H1 (cell line): ENCODE data around the gene MCC. TPM values are rescaled to one million over a fixed set of nuclear protein-coding genes. Genes with fewer than 3 reads are reported as not detected.

Experiments used
- CTCF ChIA-PET: fragments of 300-600 bp; sonication (Branson Sonifier 250); formaldehyde crosslinking; loops from one replicate; lab custom pipeline; 2021; ENCODE audit not compliant: partially characterized antibody; lab: Charles Lee
- POLR2A ChIA-PET: fragments of 300-600 bp; sonication (Branson Sonifier 250); formaldehyde crosslinking; loops from one replicate; lab custom pipeline; 2021; ENCODE audit warnings: inconsistent platforms; ENCODE audit not compliant: partially characterized antibody; lab: Charles Lee
- DNase-seq, 2 experiments: peaks; one replicate each; pipeline versions ENCODE4 v3.0.0 to v3.0.0-alpha.2; 2010 to 2022; ENCODE audit warnings: low spot score in 2 of 2, low read depth in 1 of 2, mixed read lengths in 1 of 2
- FAIRE-seq: peaks from 2 replicates; lab custom pipeline; 2011; peaks lifted over from hg19 to GRCh38; lab: Jason Lieb, UNC
- H2AFZ ChIP-seq: 2 replicates; pipeline ENCODE4 v1.8.1; 2012; ENCODE audit warnings: low read length, inconsistent platforms
- H2AK5ac ChIP-seq: 2 replicates; pipeline ENCODE4 v1.6.1; 2013; ENCODE audit warnings: low read depth, low read length
- H2BK120ac ChIP-seq: replicated peaks from 2 replicates; pipeline ENCODE3; 2013; ENCODE audit warnings: low read depth, low read length, inconsistent platforms
- H2BK12ac ChIP-seq: 2 replicates; pipeline ENCODE4 v1.6.1; 2013; ENCODE audit warnings: low read depth, low read length
- H2BK15ac ChIP-seq: 2 replicates; pipeline ENCODE4 v1.6.1; 2013; ENCODE audit warnings: low read length
- H2BK20ac ChIP-seq: 2 replicates; pipeline ENCODE4 v1.6.1; 2013; ENCODE audit warnings: low read length
- H2BK5ac ChIP-seq: 2 replicates; pipeline ENCODE4 v1.6.1; 2013; ENCODE audit warnings: low read depth, low read length
- H3K14ac ChIP-seq: 2 replicates; pipeline ENCODE4 v1.6.1; 2013; ENCODE audit warnings: inconsistent platforms; ENCODE audit not compliant: insufficient read length
- H3K18ac ChIP-seq: 2 replicates; pipeline ENCODE4 v1.6.1; 2013; ENCODE audit warnings: low read length; ENCODE audit errors: extremely low read depth
- H3K23ac ChIP-seq: 2 replicates; pipeline ENCODE4 v1.6.1; 2013; ENCODE audit warnings: inconsistent platforms; ENCODE audit not compliant: insufficient read length
- H3K23me2 ChIP-seq: 2 replicates; pipeline ENCODE4 v1.6.1; 2013; ENCODE audit warnings: low read depth, low read length
- H3K27ac ChIP-seq: 2 replicates; pipeline ENCODE4 v1.6.1; 2011; ENCODE audit warnings: low read depth, low read length, inconsistent platforms
- H3K27me3 ChIP-seq, 4 experiments: replicated peaks in 1 of 4; 1 replicate in 1 of 4; 2 replicates in 3 of 4; pipeline versions ENCODE4 v1.6.1 to v1.8.1; 2011 to 2013; ENCODE audit warnings: low read length in 3 of 4, mild to moderate bottlenecking in 3 of 4, inconsistent platforms in 2 of 4, mixed read lengths in 2 of 4, moderate library complexity in 1 of 4; ENCODE audit not compliant: control insufficient read depth in 3 of 4, insufficient read depth in 3 of 4; ENCODE audit errors: extremely low read depth in 1 of 4
- H3K36me3 ChIP-seq, 4 experiments: 2 replicates each; pipeline versions ENCODE4 v1.6.1 to v1.8.1; 2011 to 2013; ENCODE audit warnings: mild to moderate bottlenecking in 4 of 4, low read length in 3 of 4, moderate library complexity in 2 of 4, control low read depth in 1 of 4, inconsistent platforms in 1 of 4; ENCODE audit not compliant: insufficient read depth in 4 of 4, control insufficient read depth in 2 of 4
- H3K4ac ChIP-seq: replicated peaks from 2 replicates; pipeline ENCODE3; 2013; ENCODE audit warnings: low read length, low read depth, mixed read lengths, inconsistent platforms; ENCODE audit not compliant: insufficient read length
- H3K4me1 ChIP-seq, 4 experiments: replicated peaks in 1 of 4; 1 replicate in 1 of 4; 2 replicates in 3 of 4; pipeline versions ENCODE4 v1.6.1 to v1.8.1; 2011 to 2013; ENCODE audit warnings: low read length in 3 of 4, inconsistent platforms in 2 of 4, mixed read lengths in 1 of 4; ENCODE audit not compliant: insufficient read depth in 4 of 4, control insufficient read depth in 3 of 4
- H3K4me2 ChIP-seq, 2 experiments: 2 replicates each; pipeline versions ENCODE4 v1.6.1 to v1.8.1; 2011 to 2013; ENCODE audit warnings: low read depth in 2 of 2, low read length in 2 of 2, control low read depth in 1 of 2, inconsistent platforms in 1 of 2, mild to moderate bottlenecking in 1 of 2; ENCODE audit not compliant: insufficient read depth in 1 of 2
- H3K4me3 ChIP-seq, 4 experiments: fragments of 200-600, 300-600 bp in 1 of 4; sonication (generic), shearing (Covaris generic), sonication (Bioruptor Twin) in 1 of 4; 2 replicates each; pipeline versions ENCODE4 v1.5.1 to v1.8.1; 2011 to 2016; ENCODE audit warnings: low read length in 4 of 4, low read depth in 3 of 4, control low read depth in 2 of 4, inconsistent platforms in 2 of 4, mild to moderate bottlenecking in 2 of 4, mixed read lengths in 1 of 4, moderate library complexity in 1 of 4; ENCODE audit not compliant: insufficient read depth in 2 of 4; ENCODE audit errors: extremely low read depth in 1 of 4
- H3K56ac ChIP-seq: replicated peaks from 2 replicates; pipeline ENCODE3; 2013; ENCODE audit warnings: low read depth, mild to moderate bottlenecking, mixed read lengths, low read length, inconsistent platforms; ENCODE audit not compliant: insufficient read length
- H3K79me1 ChIP-seq: 2 replicates; pipeline ENCODE4 v1.6.1; 2013; ENCODE audit warnings: low read depth, low read length, control low read depth
- H3K79me2 ChIP-seq, 2 experiments: 2 replicates each; pipeline versions ENCODE4 v1.6.1 to v1.8.1; 2012 to 2013; ENCODE audit warnings: low read length in 2 of 2, mild to moderate bottlenecking in 2 of 2, inconsistent platforms in 1 of 2; ENCODE audit not compliant: insufficient read depth in 2 of 2, control insufficient read depth in 1 of 2
- H3K9ac ChIP-seq, 4 experiments: replicated peaks in 1 of 4; 1 replicate in 1 of 4; 2 replicates in 3 of 4; pipeline versions ENCODE4 v1.6.1 to v1.8.1; 2011 to 2013; ENCODE audit warnings: low read depth in 3 of 4, low read length in 3 of 4, control low read depth in 2 of 4, mild to moderate bottlenecking in 2 of 4, moderate library complexity in 2 of 4, inconsistent platforms in 1 of 4; ENCODE audit errors: extremely low read depth in 1 of 4
- H3K9me3 ChIP-seq, 2 experiments: 2 replicates each; pipeline versions ENCODE4 v1.6.1 to v1.8.1; 2012 to 2013; ENCODE audit warnings: mild to moderate bottlenecking in 2 of 2, moderate library complexity in 2 of 2, control low read depth in 1 of 2, inconsistent platforms in 1 of 2, low read depth in 1 of 2, low read length in 1 of 2, mixed read lengths in 1 of 2; ENCODE audit not compliant: insufficient read depth in 2 of 2
- H4K20me1 ChIP-seq, 2 experiments: replicated peaks in 1 of 2; 2 replicates each; pipeline versions ENCODE3 to v1.8.1; 2011 to 2013; ENCODE audit warnings: inconsistent platforms in 2 of 2, low read length in 2 of 2, mild to moderate bottlenecking in 1 of 2; ENCODE audit not compliant: insufficient read depth in 2 of 2, control insufficient read depth in 1 of 2
- H4K5ac ChIP-seq: 2 replicates; pipeline ENCODE4 v1.6.1; 2013; ENCODE audit warnings: low read length, low read depth, mixed read lengths, inconsistent platforms; ENCODE audit not compliant: insufficient read length
- H4K8ac ChIP-seq: 2 replicates; pipeline ENCODE4 v1.8.0; 2013; ENCODE audit warnings: mild to moderate bottlenecking, moderate library complexity, low read length, inconsistent platforms; ENCODE audit not compliant: insufficient read depth; ENCODE audit errors: extremely low read depth
- H4K91ac ChIP-seq: replicated peaks from 2 replicates; pipeline ENCODE3; 2013; ENCODE audit warnings: low read length, mixed read lengths, inconsistent platforms; ENCODE audit not compliant: insufficient read length
- CHD1 ChIP-seq: IDR thresholded peaks from 2 replicates; pipeline ENCODE4 v1.6.1; 2012; ENCODE audit warnings: low read depth, low read length, improper control_type of control experiment
- CREB1 ChIP-seq: IDR thresholded peaks from 2 replicates; pipeline ENCODE4 v1.6.1; 2012; ENCODE audit warnings: inconsistent platforms
- HDAC2 ChIP-seq, 2 experiments: fragments of 300-600 bp in 1 of 2; sonication (generic) in 1 of 2; IDR thresholded peaks; 2 replicates each; pipeline ENCODE4 v1.6.1; 2011 to 2012; ENCODE audit warnings: low read depth in 2 of 2, low read length in 2 of 2, mild to moderate bottlenecking in 2 of 2, moderate library complexity in 2 of 2, borderline replicate concordance in 1 of 2, inconsistent platforms in 1 of 2
- KDM4A ChIP-seq: IDR thresholded peaks from one replicate; pipeline ENCODE4 v1.7.1; 2012; ENCODE audit warnings: low read depth, mild to moderate bottlenecking, moderate library complexity, low read length, inconsistent platforms; ENCODE audit not compliant: severe bottlenecking
- TBP ChIP-seq: IDR thresholded peaks from 2 replicates; pipeline ENCODE4 v1.6.1; 2011; ENCODE audit warnings: low read depth, low read length, improper control_type of control experiment
- WGBS, 2 experiments: shearing (Covaris generic) in 1 of 2; methylation state at CpG; one replicate each; pipeline versions ENCODE4 v1.1.6 to v1.1.7; 2013 to 2015; ENCODE audit warnings: low lambda C conversion rate in 2 of 2, mixed read lengths in 2 of 2, inconsistent platforms in 1 of 2, low coverage in 1 of 2, missing lambda C conversion rate in 1 of 2; ENCODE audit not compliant: insufficient replicate concordance in 2 of 2, insufficient coverage in 1 of 2, insufficient read length in 1 of 2; ENCODE audit errors: extremely low coverage in 1 of 2, missing lambda C conversion rate in 1 of 2; 5-methylcytosine and 5-hydroxymethylcytosine counted together
- polyA plus RNA-seq, 7 experiments: library from polyadenylated mRNA; depleted of rRNA in 3 of 7; stranded (reverse) in 5 of 7; unstranded in 2 of 7; fragments of >200 nt in 5 of 7; fragments of 200-250 nt in 2 of 7; gene quantifications; 1 replicate in 5 of 7; 2 replicates in 1 of 7; 4 replicates in 1 of 7; pipeline versions ENCODE4 v1.2.1 to v1.2.3, GENCODE V29; 2011 to 2013; ENCODE audit warnings: missing spikeins in 2 of 7, mixed read lengths in 2 of 7
- total RNA-seq: library from RNA; stranded (reverse); fragmentation: NEBNext Ultra II Directional; extraction: Animal tissue kit (Norgen Biotek cat#: 25700); gene quantifications from 2 replicates; pipeline ENCODE4 v1.2.1, GENCODE V29; 2021
- TF ChIP-seq, protein P1 (sequence below): IDR thresholded peaks from 2 replicates; pipeline ENCODE4 v1.6.1; 2012; ENCODE audit warnings: inconsistent platforms

Gene MCC
- total and polyA plus RNA-seq, 2 of the 8 experiments (the other 6 are each of a cell fraction or from before 2014, with no cell fraction given) = 2.6 to 18.3 TPM

DNA sequence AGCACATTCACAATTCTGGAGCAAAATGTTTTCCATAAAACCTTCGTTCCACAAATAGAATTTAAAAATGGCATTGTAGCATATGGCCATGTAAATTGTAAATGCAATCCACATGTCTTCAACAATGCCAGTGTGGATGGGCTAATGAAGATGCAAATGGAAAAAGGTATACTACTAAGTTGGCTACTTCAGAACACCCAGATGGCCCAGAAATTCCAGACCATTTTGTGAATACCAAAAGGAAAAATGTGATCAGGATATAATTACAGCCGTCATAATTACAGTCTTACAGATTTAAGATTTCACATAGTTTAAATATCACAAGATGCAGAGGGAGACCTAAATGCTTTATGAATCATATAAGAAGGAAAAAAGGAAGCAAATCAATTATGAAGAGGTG is 170.6 kb downstream of the MCC start:
- Histone ChIP-seq H3K4me1 (no peaks in the 10 kb centered on the region; a peak in 1 of 7 replicates), H3K9me3 (no peaks in the 10 kb centered on the region), H2BK120ac (no peak overlapping the region), H2BK20ac (no peak overlapping the region), H3K4me2 (no peak overlapping the region), H2BK15ac (no peak overlapping the region), H3K18ac (no peak overlapping the region), H2AFZ (no peak overlapping the region), H4K20me1 (no peaks in the 10 kb centered on the region), H2BK12ac (no peak overlapping the region), H3K23me2 (no peaks in the 10 kb centered on the region), H4K8ac (no peak overlapping the region), H3K4ac (no peak overlapping the region), H2AK5ac (no peak overlapping the region), H3K56ac (no peak overlapping the region), H3K36me3 (no peaks in the 10 kb centered on the region), H3K23ac (peak overlapping the region; percentile 20), H2BK5ac (no peak overlapping the region), H3K79me2 (no peaks in the 10 kb centered on the region), H3K4me3 (no peak overlapping the region)
- no peak for DNase-seq
- POLR2A ChIA-PET = no interaction called here
- TF ChIP-seq TBP (no peak), CREB1 (no peak), KDM4A (no peak), HDAC2 (IDR thresholded peaks at IDR 0.05; ENCODE audit: borderline replicate concordance in 1 of 2, low read depth in 2 of 2, low read length in 2 of 2) (no peak), CHD1 (no peak)
- TF ChIP-seq, protein P1, sequence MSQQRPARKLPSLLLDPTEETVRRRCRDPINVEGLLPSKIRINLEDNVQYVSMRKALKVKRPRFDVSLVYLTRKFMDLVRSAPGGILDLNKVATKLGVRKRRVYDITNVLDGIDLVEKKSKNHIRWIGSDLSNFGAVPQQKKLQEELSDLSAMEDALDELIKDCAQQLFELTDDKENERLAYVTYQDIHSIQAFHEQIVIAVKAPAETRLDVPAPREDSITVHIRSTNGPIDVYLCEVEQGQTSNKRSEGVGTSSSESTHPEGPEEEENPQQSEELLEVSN = no peak
- TF ChIP-seq, all 59 proteins: peak for 0
- no peak for FAIRE-seq
- H3K79me1 ChIP-seq = no peaks in the 10 kb centered on the region
- CTCF ChIA-PET = no interaction called here
- no peak overlapping the region for H4K5ac ChIP-seq
- no peak overlapping the region for H3K9ac ChIP-seq
- no peak overlapping the region for H3K27ac ChIP-seq
- WGBS, 2 experiments = 91% methylated on average over 2 of the region's 2 CpGs; no CpG with 5 or more reads in 1 of the 2 experiments
- H4K91ac ChIP-seq = no peak overlapping the region
- H3K14ac ChIP-seq = no peak overlapping the region
- H3K27me3 ChIP-seq = no peaks in the 10 kb centered on the region
